Stomach (tissue), 4 donors: ENCODE measurements around the gene RPS6KA1.

ENCODE experiments used
- EP300 ChIP-seq: sonication (generic); formaldehyde crosslinking; IDR thresholded peaks from one replicate; pipeline ENCODE4 v1.6.1; 2017; ENCODE audit warnings: antibody characterized with exemption
- TF ChIP-seq, protein P1 (sequence below), 7 experiments: fragments of 450-650 bp in 4 of 7; fragments of 200-600 bp in 3 of 7; sonication (generic) in 3 of 7; IDR thresholded peaks; one replicate each; pipeline ENCODE4 v1.5.1; 2016 to 2019; ENCODE audit warnings: antibody characterized with exemption in 7 of 7, control low read depth in 2 of 7, mild to moderate bottlenecking in 1 of 7

DNA sequence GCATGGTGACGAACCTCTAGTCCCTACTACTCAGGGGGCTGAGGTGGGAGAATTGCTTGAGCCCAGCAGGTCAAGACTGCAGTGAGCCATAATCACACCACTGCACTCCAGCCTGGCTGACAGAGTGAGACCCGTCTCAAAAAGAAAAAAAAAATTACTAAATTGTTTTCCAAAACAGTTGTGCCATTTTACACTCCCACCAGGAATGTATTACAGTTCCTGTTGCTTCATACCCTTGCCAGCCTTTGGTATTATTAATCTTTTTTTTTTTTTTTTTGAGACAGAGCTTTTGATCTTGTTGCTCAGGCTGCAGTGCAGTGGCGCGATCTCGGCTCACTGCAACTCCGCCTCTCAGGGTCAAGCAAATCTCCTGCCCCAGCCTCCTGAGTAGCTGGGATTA, 55.9 kb downstream of the RPS6KA1 start:
- TF ChIP-seq, protein P1, sequence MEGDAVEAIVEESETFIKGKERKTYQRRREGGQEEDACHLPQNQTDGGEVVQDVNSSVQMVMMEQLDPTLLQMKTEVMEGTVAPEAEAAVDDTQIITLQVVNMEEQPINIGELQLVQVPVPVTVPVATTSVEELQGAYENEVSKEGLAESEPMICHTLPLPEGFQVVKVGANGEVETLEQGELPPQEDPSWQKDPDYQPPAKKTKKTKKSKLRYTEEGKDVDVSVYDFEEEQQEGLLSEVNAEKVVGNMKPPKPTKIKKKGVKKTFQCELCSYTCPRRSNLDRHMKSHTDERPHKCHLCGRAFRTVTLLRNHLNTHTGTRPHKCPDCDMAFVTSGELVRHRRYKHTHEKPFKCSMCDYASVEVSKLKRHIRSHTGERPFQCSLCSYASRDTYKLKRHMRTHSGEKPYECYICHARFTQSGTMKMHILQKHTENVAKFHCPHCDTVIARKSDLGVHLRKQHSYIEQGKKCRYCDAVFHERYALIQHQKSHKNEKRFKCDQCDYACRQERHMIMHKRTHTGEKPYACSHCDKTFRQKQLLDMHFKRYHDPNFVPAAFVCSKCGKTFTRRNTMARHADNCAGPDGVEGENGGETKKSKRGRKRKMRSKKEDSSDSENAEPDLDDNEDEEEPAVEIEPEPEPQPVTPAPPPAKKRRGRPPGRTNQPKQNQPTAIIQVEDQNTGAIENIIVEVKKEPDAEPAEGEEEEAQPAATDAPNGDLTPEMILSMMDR (IDR thresholded peaks at IDR 0.05): no peak
- TF ChIP-seq EP300: no peak
